K562 (cell line): ENCODE data around the gene GAS2L2. TPM values are rescaled to one million over a fixed set of nuclear protein-coding genes. Genes with fewer than 3 reads are reported as not detected.

Source experiments
- CBFB ChIP-seq: sonication (generic); formaldehyde crosslinking; IDR thresholded peaks from 2 replicates; pipeline ENCODE4 v1.4.0; 2020; ENCODE audit warnings: mild to moderate bottlenecking, missing genetic modification reagents
- CBX2 ChIP-seq: fragments of 200-600 bp; sonication (generic); IDR thresholded peaks from one replicate; pipeline ENCODE4 v1.6.1; 2012; ENCODE audit warnings: mild to moderate bottlenecking, low read length, inconsistent platforms; ENCODE audit not compliant: insufficient read depth, poor library complexity, severe bottlenecking
- HDAC2 ChIP-seq: fragments of 450-650 bp; IDR thresholded peaks from 2 replicates; pipeline ENCODE4 v1.6.1; 2016; ENCODE audit warnings: mild to moderate bottlenecking
- IRF9 ChIP-seq: fragments of 450-650 bp; IDR thresholded peaks from 2 replicates; pipeline ENCODE4 v1.6.1; 2016; ENCODE audit warnings: missing biosample characterization, missing genetic modification characterization
- RERE ChIP-seq: sonication (generic); formaldehyde crosslinking; IDR thresholded peaks from 2 replicates; pipeline ENCODE4 v1.8.0; 2023; ENCODE audit warnings: missing genetic modification reagents, mild to moderate bottlenecking, borderline replicate concordance
- RFX5 ChIP-seq: IDR thresholded peaks from 2 replicates; pipeline ENCODE4 v1.6.1; 2011; ENCODE audit warnings: low read depth, mild to moderate bottlenecking, improper control_type of control experiment, low read length
- SMARCE1 ChIP-seq: fragments of 450-650 bp; IDR thresholded peaks from 2 replicates; pipeline ENCODE4 v1.7.1; 2016; ENCODE audit warnings: mild to moderate bottlenecking
- ZNF134 ChIP-seq: fragments of 250-450 bp; sonication (Bioruptor Pico); conservative IDR thresholded peaks from 2 replicates; pipeline ENCODE4 v1.4.0; 2020
- polyA plus RNA-seq, 8 experiments: library from polyadenylated mRNA; depleted of rRNA in 4 of 8; stranded (reverse) in 5 of 8; unstranded in 3 of 8; fragments of >200 nt; fragmentation: Nextera tagmentation in 2 of 8; fragmentation: Illumina TruSeq in 1 of 8; extraction: Ambion mirVana in 2 of 8; extraction: Trizol in 1 of 8; gene quantifications; 2 replicates each; pipeline versions ENCODE4 v1.2.1 to v1.2.3, GENCODE V29; 2011 to 2014; ENCODE audit warnings: inconsistent platforms in 1 of 8, missing spikeins in 1 of 8
- total RNA-seq, 7 experiments: library from RNA; depleted of rRNA in 6 of 7; stranded (reverse); fragments of >200 nt in 6 of 7; fragmentation: Illumina TruSeq in 2 of 7; extraction: Trizol in 2 of 7; gene quantifications; 2 replicates each; pipeline versions ENCODE4 v1.2.1 to v1.2.3, GENCODE V29; 2011 to 2021; ENCODE audit warnings: low replicate concordance in 1 of 7

GAS2L2 gene
- total and polyA plus RNA-seq, 9 of the 15 experiments (the other 6 are each of a cell fraction or from before 2014, with no cell fraction given): not detected

- TF ChIP-seq RERE: no peak
- no peak for TF ChIP-seq HDAC2
- TF ChIP-seq IRF9 (tag): no peak
- TF ChIP-seq SMARCE1: no peak
- TF ChIP-seq ZNF134 (CRISPR knock-in tag): no peak
- TF ChIP-seq CBX2: no peak
- TF ChIP-seq RFX5: no peak
- TF ChIP-seq CBFB (CRISPR knock-in tag): no peak
These were observed 20.1 kb upstream of the GAS2L2 start (continued) for GRCh38 chr17:35773129-35773528.
